A549 (cell line): ENCODE data around the gene NMNAT2. TPM values are rescaled to one million over a fixed set of nuclear protein-coding genes. Genes with fewer than 3 reads are reported as not detected.

Experiments
- ATAC-seq, 2 experiments: fragments of 200-7000 bp in 1 of 2; fragments of >200 bp in 1 of 2; cut with Nextera tagmentation in 1 of 2; cut with Tn5 transposase in 1 of 2; 3 replicates each; pipeline versions ENCODE4 v1.8.0 to v1.9.1; 2018 to 2020; ENCODE audit warnings: mild to moderate bottlenecking in 1 of 2, moderate library complexity in 1 of 2
- CTCF ChIA-PET: fragments of 300-600 bp; sonication (Branson Sonifier 250); formaldehyde crosslinking; extraction: SDS; loops from one replicate; lab custom pipeline; 2021; ENCODE audit warnings: antibody characterized with exemption, inconsistent platforms; lab: Yijun Ruan, JAX
- POLR2A ChIA-PET: fragments of 350-600 bp; formaldehyde crosslinking; extraction: SDS; loops from one replicate; lab custom pipeline; 2021; ENCODE audit warnings: antibody characterized with exemption, inconsistent platforms; lab: Yijun Ruan, JAX
- DNase-seq, 2 experiments: peaks; one replicate each; pipeline versions ENCODE4 v3.0.0 to v3.0.0-alpha.2; 2011 to 2016; ENCODE audit warnings: low read depth in 1 of 2, low spot score in 1 of 2
- FAIRE-seq: peaks from 2 replicates; lab custom pipeline; 2011; peaks lifted over from hg19 to GRCh38; lab: Jason Lieb, UNC
- H3K27ac ChIP-seq, 2 experiments: fragments of >200 bp; sonication (Bioruptor Twin); formaldehyde crosslinking; 3 replicates each; pipeline ENCODE4 v1.5.1; 2016 to 2017
- H3K4me1 ChIP-seq: fragments of >200 bp; sonication (Bioruptor Twin); formaldehyde crosslinking; 3 replicates; pipeline ENCODE4 v1.6.1; 2016
- H3K4me2 ChIP-seq: fragments of >200 bp; sonication (Bioruptor Twin); formaldehyde crosslinking; 3 replicates; pipeline ENCODE4 v1.6.1; 2016
- H3K4me3 ChIP-seq: fragments of >200 bp; sonication (Bioruptor Twin); formaldehyde crosslinking; 3 replicates; pipeline ENCODE4 v1.5.1; 2016
- H3K9me3 ChIP-seq: fragments of >200 bp; sonication (Bioruptor Twin); formaldehyde crosslinking; 3 replicates; pipeline ENCODE4 v1.6.1; 2016
- ATOH8 ChIP-seq: fragments of 250-450 bp; sonication (Bioruptor Pico); IDR thresholded peaks from 2 replicates; pipeline ENCODE4 v1.5.0; 2020; ENCODE audit warnings: low read depth, mild to moderate bottlenecking, moderate library complexity
- BCL3 ChIP-seq: fragments of >200 bp; sonication (Bioruptor Twin); formaldehyde crosslinking; IDR thresholded peaks from 3 replicates; pipeline ENCODE4 v1.6.1; 2016
- BHLHE40 ChIP-seq: IDR thresholded peaks from 2 replicates; pipeline ENCODE4 v1.6.1; 2012; ENCODE audit warnings: low read depth, low read length, inconsistent platforms
- CEBPB ChIP-seq, 2 experiments: fragments of >200 bp in 1 of 2; sonication (Bioruptor Twin) in 1 of 2; formaldehyde crosslinking in 1 of 2; IDR thresholded peaks; 2 replicates each; pipeline ENCODE4 v1.6.1; 2012 to 2016
- CHD2 ChIP-seq: fragments of 150-350 bp; IDR thresholded peaks from 2 replicates; pipeline ENCODE4 v1.6.1; 2014; ENCODE audit warnings: low read length; ENCODE audit not compliant: partially characterized antibody
- E2F6 ChIP-seq: IDR thresholded peaks from 2 replicates; pipeline ENCODE4 v1.6.1; 2012; ENCODE audit warnings: low read depth, borderline replicate concordance
- EHF ChIP-seq: fragments of 250-450 bp; sonication (Bioruptor Pico); IDR thresholded peaks from 2 replicates; pipeline ENCODE4 v1.5.0; 2020; ENCODE audit warnings: mild to moderate bottlenecking
- EHMT2 ChIP-seq: fragments of 200-600 bp; sonication (generic); IDR thresholded peaks from 2 replicates; pipeline ENCODE4 v1.6.1; 2016; ENCODE audit warnings: antibody characterized with exemption, low read depth, mild to moderate bottlenecking, moderate library complexity
- ELK1 ChIP-seq: fragments of 150-350 bp; IDR thresholded peaks from 2 replicates; pipeline ENCODE4 v1.6.1; 2014; ENCODE audit warnings: low read depth, mild to moderate bottlenecking, low read length
- FOSB ChIP-seq: fragments of 250-450 bp; sonication (Bioruptor Pico); IDR thresholded peaks from 2 replicates; pipeline ENCODE4 v1.5.0; 2020; ENCODE audit warnings: mild to moderate bottlenecking, moderate library complexity
- FOXS1 ChIP-seq: fragments of 250-450 bp; sonication (Bioruptor Pico); IDR thresholded peaks from 2 replicates; pipeline ENCODE4 v1.5.0; 2020; ENCODE audit warnings: mild to moderate bottlenecking, moderate library complexity
- HMGXB4 ChIP-seq: fragments of 250-450 bp; sonication (Bioruptor Pico); IDR thresholded peaks from 2 replicates; pipeline ENCODE4 v1.5.0; 2021; ENCODE audit warnings: mild to moderate bottlenecking, moderate library complexity, borderline replicate concordance
- HOXA7 ChIP-seq: fragments of 250-450 bp; sonication (Bioruptor Pico); IDR thresholded peaks from 2 replicates; pipeline ENCODE4 v1.5.0; 2020; ENCODE audit warnings: mild to moderate bottlenecking, moderate library complexity
- KDM1A ChIP-seq: fragments of 200-600 bp; sonication (generic); IDR thresholded peaks from 2 replicates; pipeline ENCODE4 v1.6.1; 2016; ENCODE audit warnings: low read depth, mild to moderate bottlenecking
- MAX ChIP-seq: IDR thresholded peaks from 2 replicates; pipeline ENCODE4 v1.6.1; 2012
- MAZ ChIP-seq: fragments of 150-350 bp; IDR thresholded peaks from 2 replicates; pipeline ENCODE4 v1.6.1; 2014; ENCODE audit warnings: antibody characterized with exemption, low read depth, low read length, borderline replicate concordance
- MYC ChIP-seq: IDR thresholded peaks from 2 replicates; pipeline ENCODE4 v1.6.1; 2012; ENCODE audit warnings: mild to moderate bottlenecking, inconsistent platforms, low read length, improper control_type of control experiment, borderline replicate concordance
- NPAS2 ChIP-seq: fragments of 250-450 bp; sonication (Bioruptor Pico); IDR thresholded peaks from 2 replicates; pipeline ENCODE4 v1.8.0; 2022; ENCODE audit warnings: mild to moderate bottlenecking, moderate library complexity, borderline replicate concordance
- NR3C1 ChIP-seq: fragments of >200 bp; sonication (Bioruptor Twin); formaldehyde crosslinking; IDR thresholded peaks from 3 replicates; pipeline ENCODE4 v1.6.1; 2017
- PHF8 ChIP-seq: fragments of 200-600 bp; sonication (generic); IDR thresholded peaks from 2 replicates; pipeline ENCODE4 v1.6.1; 2016; ENCODE audit warnings: low read depth, mild to moderate bottlenecking, antibody characterized with exemption, moderate library complexity, borderline replicate concordance
- POLR2AphosphoS2 ChIP-seq: conservative IDR thresholded peaks from 2 replicates; pipeline ENCODE4 v1.6.1; 2012; ENCODE audit warnings: low read length, improper control_type of control experiment, inconsistent platforms
- RCOR1 ChIP-seq: fragments of 150-350 bp; IDR thresholded peaks from 2 replicates; pipeline ENCODE4 v1.6.1; 2014; ENCODE audit warnings: antibody characterized with exemption, low read length, low read depth
- TFCP2L1 ChIP-seq: fragments of 250-450 bp; sonication (Bioruptor Pico); IDR thresholded peaks from 2 replicates; pipeline ENCODE4 v1.5.0; 2021; ENCODE audit warnings: mild to moderate bottlenecking
- USF2 ChIP-seq: fragments of 450-650 bp; IDR thresholded peaks from 2 replicates; pipeline ENCODE4 v1.6.1; 2014; ENCODE audit warnings: antibody characterized with exemption
- ZFP36 ChIP-seq: fragments of 450-650 bp; IDR thresholded peaks from 2 replicates; pipeline ENCODE4 v1.6.1; 2014; ENCODE audit warnings: borderline replicate concordance; ENCODE audit not compliant: partially characterized antibody
- ZSCAN20 ChIP-seq: fragments of 250-450 bp; sonication (Bioruptor Pico); IDR thresholded peaks from 2 replicates; pipeline ENCODE4 v1.8.0; 2022; ENCODE audit warnings: mild to moderate bottlenecking, moderate library complexity
- WGBS: methylation state at CpG from one replicate; pipeline ENCODE4 v1.1.6; 2017; ENCODE audit errors: missing lambda C conversion rate; 5-methylcytosine and 5-hydroxymethylcytosine counted together
- polyA plus RNA-seq, 4 experiments: library from polyadenylated mRNA; depleted of rRNA in 3 of 4; stranded (reverse); fragments of >200 nt; fragmentation: RNase III in 1 of 4; extraction: RNeasy Plus Mini Kit Qiagen cat#74134 plus additional on column Dnase treatment in 1 of 4; gene quantifications; 2 replicates in 3 of 4; 3 replicates in 1 of 4; pipeline ENCODE4 v1.2.3, GENCODE V29; 2011 to 2017

NMNAT2 gene
- polyA plus RNA-seq, 2 of the 4 experiments (the other 2 are of a cell fraction), result 0.16 to 0.63 TPM

- Histone ChIP-seq H3K4me3 (no peak overlapping the region), H3K4me1 (peaks cover 7% of the 10 kb centered on the region; the same call in 2 of the 3 replicates), H3K4me2 (no peak overlapping the region), H3K27ac (no peak overlapping the region), H3K9me3 (no peaks in the 10 kb centered on the region)
- ATAC-seq, result no peak
- TF ChIP-seq CHD2 (no peak), RCOR1 (no peak), FOXS1 (CRISPR knock-in tag) (no peak), ZFP36 (no peak), MAZ (no peak), BCL3 (no peak), MAX (no peak), HMGXB4 (no peak), PHF8 (no peak), E2F6 (no peak), POLR2AphosphoS2 (no peak), NPAS2 (CRISPR knock-in tag) (no peak), BHLHE40 (no peak), FOSB (CRISPR knock-in tag) (no peak)
- ChIA-PET CTCF (no interaction called here), POLR2A (no interaction called here)
- no peak for FAIRE-seq
- no peak for DNase-seq
- 0% methylated on average over 1 of the region's 1 CpG for WGBS
These were observed 5.4 kb upstream of the NMNAT2 start for GRCh38 chr1:183423541-183423940.

- ChIA-PET POLR2A (no interaction called here), CTCF (interaction anchor here (0.6 to 2.3 kb wide), 2 partner anchors 12 to 802 kb away, joined by 3 to 6 read pairs; no protein-coding TSS in a partner anchor)
- DNase-seq (no peak), ATAC-seq (no peak), FAIRE-seq (no peak)
- no peak overlapping the region for H3K4me3 ChIP-seq
- H3K4me1 ChIP-seq, result peaks cover 13% of the 10 kb centered on the region
- no peak overlapping the region for H3K4me2 ChIP-seq
- H3K9me3 ChIP-seq, result no peaks in the 10 kb centered on the region
- no peak for TF ChIP-seq KDM1A
- no peak for TF ChIP-seq EHF (CRISPR knock-in tag)
- TF ChIP-seq NR3C1, result no peak
- no peak for TF ChIP-seq PHF8
- no peak for TF ChIP-seq ZSCAN20 (CRISPR knock-in tag)
- TF ChIP-seq MYC, result no peak
- TF ChIP-seq ELK1, result no peak
- no peak for TF ChIP-seq CEBPB (IDR thresholded peaks at IDR 0.05)
- TF ChIP-seq NPAS2 (CRISPR knock-in tag), result no peak
- TF ChIP-seq TFCP2L1 (CRISPR knock-in tag), result no peak
- TF ChIP-seq ATOH8 (CRISPR knock-in tag), result no peak
- no peak for TF ChIP-seq HOXA7 (CRISPR knock-in tag)
- no peak for TF ChIP-seq HMGXB4
- no peak for TF ChIP-seq EHMT2
- TF ChIP-seq USF2, result no peak
- no peak overlapping the region for H3K27ac ChIP-seq
- WGBS, result 55% methylated on average over 3 of the region's 3 CpGs
These were observed 1.2 kb upstream of the NMNAT2 start for GRCh38 chr1:183419399-183419798.
